Right lobe of liver (tissue), 6 donors: ENCODE data around the gene SLC39A9. TPM values are rescaled to one million over a fixed set of nuclear protein-coding genes. Genes with fewer than 3 reads are reported as not detected.
"Not testable (repeated sequence)": the region's sequence is repeated elsewhere in the genome, so short reads cannot be mapped to it uniquely, and the experiment has no call there.

Experiments used
- ATAC-seq, 4 donors: fragments of 200-7000 bp; cut with Tn5 transposase; one replicate each; pipeline ENCODE4 v1.9.1; 2020; ENCODE audit warnings: mild to moderate bottlenecking in 4 of 4, moderate library complexity in 4 of 4
- DNase-seq, 3 donors: peaks; one replicate each; pipeline ENCODE4 v3.0.0-alpha.2; 2020
- H3K27ac ChIP-seq, 3 donors: fragments of 200-600 bp; one replicate each; pipeline ENCODE4 v1.8.0; 2022
- H3K27me3 ChIP-seq, 2 donors: fragments of 200-600 bp; one replicate each; pipeline ENCODE4 v1.8.0; 2022
- H3K36me3 ChIP-seq, 4 donors: fragments of 200-600 bp; sonication (generic) in 1 of 4; one replicate each; pipeline versions ENCODE4 v1.5.1 to v1.8.0; 2017 to 2022; ENCODE audit warnings: control low read depth in 1 of 4
- H3K4me1 ChIP-seq, 4 donors: fragments of 200-600 bp; sonication (generic) in 1 of 4; one replicate each; pipeline versions ENCODE4 v1.5.1 to v1.8.0; 2017 to 2022; ENCODE audit warnings: control low read depth in 1 of 4
- H3K4me3 ChIP-seq, 3 donors: fragments of 200-600 bp; one replicate each; pipeline ENCODE4 v1.8.0; 2022
- H3K9me3 ChIP-seq, 4 donors: fragments of 200-600 bp; sonication (generic) in 1 of 4; one replicate each; pipeline versions ENCODE4 v1.5.1 to v1.8.0; 2017 to 2022; ENCODE audit warnings: control low read depth in 1 of 4
- CTCF ChIP-seq, 4 donors: fragments of 200-600 bp in 3 of 4; fragments of 450-650 bp in 1 of 4; IDR thresholded peaks; one replicate each; pipeline versions ENCODE4 v1.5.1 to v1.8.0; 2016 to 2022; ENCODE audit warnings: antibody characterized with exemption in 4 of 4, mild to moderate bottlenecking in 2 of 4
- POLR2A ChIP-seq: fragments of 450-650 bp; IDR thresholded peaks from one replicate; pipeline ENCODE4 v1.6.1; 2017; ENCODE audit warnings: antibody characterized with exemption, mild to moderate bottlenecking
- WGBS: methylation state at CpG from one replicate; pipeline ENCODE4 v1.1.6; 2018; ENCODE audit warnings: low coverage, low lambda C conversion rate; ENCODE audit not compliant: insufficient coverage; ENCODE audit errors: missing lambda C conversion rate; 5-methylcytosine and 5-hydroxymethylcytosine counted together
- intact Hi-C, 2 donors: fragments of 100-400 bp; cut with DNase I; formaldehyde crosslinking; loops; one replicate each; pipeline versions ENCODE4 v1.11.2 to v1.14.1; 2022
- total RNA-seq, 6 experiments: library from RNA; depleted of rRNA in 2 of 6; stranded (reverse); fragments of >200 nt in 2 of 6; fragmentation: NEBNext Ultra II Directional in 3 of 6; extraction: Animal tissue kit (Norgen Biotek cat#: 25700) in 3 of 6; gene quantifications; one replicate each; pipeline versions ENCODE4 v1.1.0 to v1.2.4, GENCODE V29; 2016 to 2023
- donor health status: DM: no; HTN: yes; CAD: no.
- donor health status: DM: no; HTN: no; CAD: no.
- donor health status: DM: no; HTN: no; CAD: no.
- donor health status: DM: no; HTN: yes; CAD: no.
- donor health status: DM: no; HTN: yes; CAD: no.

SLC39A9 gene
- total RNA-seq, 6 experiments from 2014 or later, result 44.7 to 78.2 (median 58.2) TPM

- H3K9me3 ChIP-seq, result no peaks in the 10 kb centered on the region
- no peak overlapping the region for H3K27ac ChIP-seq
- H3K4me1 ChIP-seq, result no peaks in the 10 kb centered on the region
- no peak overlapping the region for H3K4me3 ChIP-seq
- ATAC-seq (no peak), DNase-seq (peak in 1 of 3 donors; percentile 16)
- H3K27me3 ChIP-seq, result no peaks in the 10 kb centered on the region
- no peaks in the 10 kb centered on the region for H3K36me3 ChIP-seq
- intact Hi-C loops, result no loop called here
- no peak for TF ChIP-seq POLR2A
- TF ChIP-seq CTCF (IDR thresholded peaks at IDR 0.05), result no peak
- WGBS, result 78% methylated on average over 3 of the region's 5 CpGs
Observed at GRCh38 chr14:69495341-69495921, 96.9 kb downstream of the SLC39A9 start.

DNA sequence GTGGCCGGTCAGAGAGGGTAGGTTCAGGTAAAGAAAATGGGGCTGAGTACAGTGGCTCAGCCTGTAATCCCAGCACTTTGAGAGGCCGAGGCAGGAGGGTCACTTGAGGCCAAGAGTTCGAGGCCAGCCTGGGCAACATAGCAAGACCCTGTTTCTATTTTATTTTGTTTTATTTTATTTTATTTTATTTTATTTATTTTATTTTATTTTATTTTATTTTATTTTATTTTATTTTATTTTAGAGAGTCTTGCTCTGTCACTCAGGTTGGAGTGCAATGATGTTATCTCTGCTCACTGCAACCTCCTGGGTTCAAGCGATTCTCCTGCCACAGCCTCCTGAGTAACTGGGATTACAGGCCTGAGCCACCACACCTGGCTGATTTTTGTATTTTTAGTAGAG is 99.4 kb downstream of the SLC39A9 start:
- DNase-seq, result not testable (repeated sequence)

GRCh38 chr14:69498286-69498685 is 99.8 kb downstream of the SLC39A9 start:
- H3K4me1 ChIP-seq, H3K27me3 ChIP-seq, H3K27ac ChIP-seq, H3K9me3 ChIP-seq, ATAC-seq, intact Hi-C loops, H3K4me3 ChIP-seq, H3K36me3 ChIP-seq: not testable (repeated sequence)
- DNase-seq, result peak in 1 of 3 donors; percentile 7
- 94% methylated on average over 4 of the region's 4 CpGs for WGBS

More for the DNA sequence above, 99.4 kb downstream of the SLC39A9 start:
- ATAC-seq, H3K4me1 ChIP-seq, H3K4me3 ChIP-seq, H3K9me3 ChIP-seq, H3K27me3 ChIP-seq, H3K27ac ChIP-seq, intact Hi-C loops, H3K36me3 ChIP-seq: not testable (repeated sequence)
- WGBS, result 86% methylated on average over 3 of the region's 4 CpGs

DNA sequence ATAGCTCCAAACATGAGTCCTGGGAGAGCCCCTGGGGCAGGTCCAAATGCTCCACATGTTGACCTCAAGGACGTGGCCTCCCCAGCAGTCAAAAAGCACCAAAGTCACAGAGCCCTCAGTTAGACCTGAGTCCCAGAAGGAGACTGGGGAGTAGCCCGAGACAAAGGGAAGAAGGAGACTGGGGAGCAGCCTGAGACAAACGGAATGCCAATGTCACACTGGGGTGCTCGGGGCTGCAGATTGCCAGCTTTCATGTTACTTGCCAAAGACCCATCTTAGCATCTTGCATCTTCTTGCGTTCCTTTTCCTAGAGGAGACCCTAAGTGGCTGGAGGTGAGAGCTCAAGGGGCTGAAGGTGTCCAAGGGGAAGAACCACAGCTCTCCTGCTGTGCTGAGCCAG is 100.9 kb downstream of the SLC39A9 start:
- peak in 1 of 3 donors; percentile 29 for DNase-seq
- H3K4me1 ChIP-seq, result no peaks in the 10 kb centered on the region
- H3K27ac ChIP-seq, result no peak overlapping the region
- H3K9me3 ChIP-seq, result no peaks in the 10 kb centered on the region
- 80% methylated on average over 1 of the region's 5 CpGs for WGBS
- no peak for TF ChIP-seq POLR2A
- no peak for TF ChIP-seq CTCF (IDR thresholded peaks at IDR 0.05)
- intact Hi-C loops, result no loop called here
- no peak overlapping the region for H3K4me3 ChIP-seq
- no peak for ATAC-seq
- H3K27me3 ChIP-seq, result no peaks in the 10 kb centered on the region
- H3K36me3 ChIP-seq, result no peaks in the 10 kb centered on the region

DNA sequence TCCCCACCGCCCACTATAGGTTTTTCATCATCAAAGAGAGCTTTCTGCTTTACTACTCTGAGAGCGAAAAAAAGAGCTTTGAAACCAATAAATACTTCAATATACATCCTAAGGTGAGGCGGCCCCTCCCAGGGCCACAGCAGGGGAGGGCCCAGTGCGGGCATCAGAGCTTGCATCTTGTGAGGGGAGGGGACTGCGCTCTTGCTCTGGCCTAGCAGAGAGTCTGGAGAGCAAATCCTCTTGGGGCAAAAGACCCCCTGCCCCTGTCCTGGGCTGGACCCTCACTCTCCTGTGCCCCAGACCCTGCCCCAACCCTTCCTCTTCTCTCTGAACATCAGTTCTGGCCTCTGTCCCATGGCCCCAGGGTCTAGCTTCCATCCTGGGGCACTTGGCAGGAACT is 101.6 kb downstream of the SLC39A9 start:
- Histone ChIP-seq H3K4me1 (no peaks in the 10 kb centered on the region), H3K27ac (no peak overlapping the region), H3K4me3 (no peak overlapping the region), H3K27me3 (no peaks in the 10 kb centered on the region), H3K9me3 (no peaks in the 10 kb centered on the region), H3K36me3 (no peaks in the 10 kb centered on the region)
- no peak for TF ChIP-seq POLR2A
- no peak for TF ChIP-seq CTCF (IDR thresholded peaks at IDR 0.05)
- intact Hi-C loops, result no loop called here
- ATAC-seq (no peak), DNase-seq (peak in 1 of 3 donors; percentile 28)
- 69% methylated on average over 2 of the region's 5 CpGs for WGBS
